Measurements from ENCODE around the gene KY. TPM values are rescaled to one million over a fixed set of nuclear protein-coding genes. Genes with fewer than 3 reads are reported as not detected.

Gene KY
- total RNA-seq, 1 experiment from 2014 or later: 0.29 TPM

- TF ChIP-seq CTCF (conservative IDR thresholded peaks at IDR 0.05; ENCODE audit: low read depth, low read length) (no peak), EZH2 (IDR thresholded peaks at IDR 0.05; ENCODE audit: low read length, unreplicated experiment) (no peak), EZH2phosphoT487 (IDR thresholded peaks at IDR 0.05; ENCODE audit: borderline replicate concordance, low read length) (no peak)
- Histone ChIP-seq H3K9me3 (ENCODE audit: low read length) (no peaks in the 10 kb centered on the region), H2AFZ (ENCODE audit: low read length) (no peak overlapping the region), H3K9me2 (replicated peaks; ENCODE audit: low read length) (no peaks in the 10 kb centered on the region), H4K20me1 (ENCODE audit: low read length) (no peaks in the 10 kb centered on the region), H3K4me2 (ENCODE audit: low read length) (no peak overlapping the region), H3K27ac (ENCODE audit: low read length) (no peak overlapping the region), H3F3A (ENCODE audit: low read length, unreplicated experiment) (no peaks in the 10 kb centered on the region), H3K4me3 (ENCODE audit: low read length) (no peak overlapping the region), H3K27me3 (ENCODE audit: low read length) (no peaks in the 10 kb centered on the region), H3K9ac (ENCODE audit: low read length) (no peak overlapping the region), H3K36me3 (ENCODE audit: low read depth, low read length) (no peaks in the 10 kb centered on the region), H3K79me2 (ENCODE audit: low read length) (no peaks in the 10 kb centered on the region), H3K4me1 (ENCODE audit: insufficient read depth, low read length) (no peaks in the 10 kb centered on the region)
- no peak for ATAC-seq
- POLR2A ChIA-PET (ENCODE audit: unreplicated experiment): no interaction called here
- intact Hi-C loops (cut with micrococcal nuclease): no loop called here
- CTCF ChIA-PET: no interaction called here
- no TSS peak for BruUV-seq (replicated peaks)
- no peak for DNase-seq
Measured at GRCh38 chr3:134693226-134693625, 42.4 kb upstream of the KY start.

- no peaks in the 10 kb centered on the region for H3F3A ChIP-seq (ENCODE audit: low read length, unreplicated experiment)
- ATAC-seq (no peak), DNase-seq (no peak)
- H3K27me3 ChIP-seq (ENCODE audit: low read length): no peaks in the 10 kb centered on the region
- H2AFZ ChIP-seq (ENCODE audit: low read length): no peak overlapping the region
- ChIA-PET CTCF (no interaction called here), POLR2A (ENCODE audit: unreplicated experiment) (no interaction called here)
- H3K9ac ChIP-seq (ENCODE audit: low read length): no peak overlapping the region
- H3K4me2 ChIP-seq (ENCODE audit: low read length): no peak overlapping the region
- H3K9me2 ChIP-seq (replicated peaks; ENCODE audit: low read length): no peaks in the 10 kb centered on the region
- no peaks in the 10 kb centered on the region for H4K20me1 ChIP-seq (ENCODE audit: low read length)
- no peaks in the 10 kb centered on the region for H3K79me2 ChIP-seq (ENCODE audit: low read length)
- no TSS peak for BruUV-seq (replicated peaks)
- H3K27ac ChIP-seq (ENCODE audit: low read length): no peak overlapping the region
- H3K36me3 ChIP-seq (ENCODE audit: low read depth, low read length): no peaks in the 10 kb centered on the region
- no peak overlapping the region for H3K4me3 ChIP-seq (ENCODE audit: low read length)
- intact Hi-C loops (cut with micrococcal nuclease): no loop called here
- TF ChIP-seq EZH2phosphoT487 (IDR thresholded peaks at IDR 0.05; ENCODE audit: borderline replicate concordance, low read length) (no peak), EZH2 (IDR thresholded peaks at IDR 0.05; ENCODE audit: low read length, unreplicated experiment) (no peak), CTCF (conservative IDR thresholded peaks at IDR 0.05; ENCODE audit: low read depth, low read length) (no peak)
- H3K4me1 ChIP-seq (ENCODE audit: insufficient read depth, low read length): peaks cover 14% of the 10 kb centered on the region
- no peaks in the 10 kb centered on the region for H3K9me3 ChIP-seq (ENCODE audit: low read length)
Measured at GRCh38 chr3:134690226-134690625, 39.4 kb upstream of the KY start.

GRCh38 chr3:134687642-134688041, 36.8 kb upstream of the KY start:
- no peaks in the 10 kb centered on the region for H3F3A ChIP-seq (ENCODE audit: low read length, unreplicated experiment)
- no peaks in the 10 kb centered on the region for H3K27me3 ChIP-seq (ENCODE audit: low read length)
- no TSS peak for BruUV-seq (replicated peaks)
- H3K4me3 ChIP-seq (ENCODE audit: low read length): no peak overlapping the region
- ATAC-seq: no peak
- CTCF ChIA-PET: no interaction called here
- H3K4me2 ChIP-seq (ENCODE audit: low read length): no peak overlapping the region
- POLR2A ChIA-PET (ENCODE audit: unreplicated experiment): no interaction called here
- H3K4me1 ChIP-seq (ENCODE audit: insufficient read depth, low read length): peaks cover 14% of the 10 kb centered on the region
- H4K20me1 ChIP-seq (ENCODE audit: low read length): no peaks in the 10 kb centered on the region
- H3K79me2 ChIP-seq (ENCODE audit: low read length): no peaks in the 10 kb centered on the region
- H3K9me3 ChIP-seq (ENCODE audit: low read length): no peaks in the 10 kb centered on the region
- H3K9me2 ChIP-seq (replicated peaks; ENCODE audit: low read length): no peaks in the 10 kb centered on the region
- TF ChIP-seq EZH2phosphoT487 (IDR thresholded peaks at IDR 0.05; ENCODE audit: borderline replicate concordance, low read length) (no peak), CTCF (conservative IDR thresholded peaks at IDR 0.05; ENCODE audit: low read depth, low read length) (no peak), EZH2 (IDR thresholded peaks at IDR 0.05; ENCODE audit: low read length, unreplicated experiment) (no peak)
- H3K9ac ChIP-seq (ENCODE audit: low read length): no peak overlapping the region
- no peak overlapping the region for H2AFZ ChIP-seq (ENCODE audit: low read length)
- no peaks in the 10 kb centered on the region for H3K36me3 ChIP-seq (ENCODE audit: low read depth, low read length)
- DNase-seq: no peak
- H3K27ac ChIP-seq (ENCODE audit: low read length): no peak overlapping the region
- intact Hi-C loops (cut with micrococcal nuclease): no loop called here
